HFFc6 (cell line): ENCODE data around the gene PHETA1. TPM values are rescaled to one million over a fixed set of nuclear protein-coding genes. Genes with fewer than 3 reads are reported as not detected.

Experiments
- DNase-seq: peaks from one replicate; pipeline ENCODE4 v3.0.0-alpha.2; 2018
- H3K27ac Mint-ChIP-seq: 2 replicates; pipeline ENCODE4 v1.8.0; 2020; ENCODE audit warnings: mild to moderate bottlenecking, mixed read lengths
- H3K27me3 Mint-ChIP-seq: 2 replicates; pipeline ENCODE4 v1.8.0; 2021; ENCODE audit warnings: mild to moderate bottlenecking, moderate library complexity, mixed read lengths; ENCODE audit not compliant: insufficient read depth
- H3K36me3 Mint-ChIP-seq: 2 replicates; pipeline ENCODE4 v1.8.0; 2021; ENCODE audit warnings: low read depth, mixed read lengths
- H3K4me1 Mint-ChIP-seq: 2 replicates; pipeline ENCODE4 v1.8.0; 2020; ENCODE audit warnings: low read depth, mixed read lengths
- H3K4me3 Mint-ChIP-seq: 2 replicates; pipeline ENCODE4 v1.8.0; 2020; ENCODE audit warnings: mild to moderate bottlenecking, moderate library complexity, mixed read lengths
- H3K9me3 Mint-ChIP-seq: 2 replicates; pipeline ENCODE4 v1.8.0; 2020; ENCODE audit warnings: mild to moderate bottlenecking, mixed read lengths
- total RNA-seq, 6 experiments: library from RNA; stranded (reverse); fragmentation: NEBNext Ultra II Directional; extraction: Animal tissue kit (Norgen Biotek cat#: 25700); gene quantifications; 2 replicates in 1 of 6; 3 replicates in 5 of 6; pipeline ENCODE4 v1.2.3, GENCODE V29; 2021
- TF ChIP-seq, protein P1 (sequence below): fragments of 200-600 bp; sonication (generic); IDR thresholded peaks from 2 replicates; pipeline ENCODE4 v1.5.0; 2021; ENCODE audit warnings: antibody characterized with exemption, mild to moderate bottlenecking

The PHETA1 gene
- total RNA-seq, 6 experiments from 2014 or later: 11.5 to 15.0 (median 14.0) TPM

DNA sequence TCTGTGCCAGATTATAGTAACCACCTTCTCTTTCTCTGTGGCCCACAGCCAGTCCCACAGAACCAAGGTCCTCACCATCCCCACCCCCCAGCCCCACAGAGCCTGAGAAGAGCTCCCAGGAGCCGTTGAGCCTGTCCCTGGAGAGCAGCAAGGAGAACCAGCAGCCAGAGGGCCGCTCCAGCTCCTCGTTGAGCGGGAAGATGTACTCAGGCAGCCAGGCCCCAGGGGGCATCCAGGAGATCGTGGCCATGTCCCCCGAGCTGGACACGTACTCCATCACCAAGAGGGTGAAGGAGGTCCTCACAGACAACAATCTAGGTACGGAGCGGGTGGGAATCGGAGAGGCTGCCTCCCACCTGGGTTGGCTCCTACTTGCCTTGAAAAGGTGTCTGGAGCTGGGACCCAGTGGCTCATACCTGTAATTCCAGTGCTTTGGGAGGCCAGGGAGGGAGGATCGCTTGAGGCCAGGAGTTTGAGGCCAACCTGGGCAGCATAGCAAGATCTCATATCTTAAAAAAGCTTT is 34.4 kb downstream of the PHETA1 start:
- no peak overlapping the region for H3K27ac Mint-ChIP-seq
- H3K36me3 Mint-ChIP-seq: no peaks in the 10 kb centered on the region
- H3K4me1 Mint-ChIP-seq: no peaks in the 10 kb centered on the region
- H3K9me3 Mint-ChIP-seq: no peaks in the 10 kb centered on the region
- no peak for DNase-seq
- H3K27me3 Mint-ChIP-seq: peaks cover 18% of the 10 kb centered on the region
- TF ChIP-seq, protein P1, sequence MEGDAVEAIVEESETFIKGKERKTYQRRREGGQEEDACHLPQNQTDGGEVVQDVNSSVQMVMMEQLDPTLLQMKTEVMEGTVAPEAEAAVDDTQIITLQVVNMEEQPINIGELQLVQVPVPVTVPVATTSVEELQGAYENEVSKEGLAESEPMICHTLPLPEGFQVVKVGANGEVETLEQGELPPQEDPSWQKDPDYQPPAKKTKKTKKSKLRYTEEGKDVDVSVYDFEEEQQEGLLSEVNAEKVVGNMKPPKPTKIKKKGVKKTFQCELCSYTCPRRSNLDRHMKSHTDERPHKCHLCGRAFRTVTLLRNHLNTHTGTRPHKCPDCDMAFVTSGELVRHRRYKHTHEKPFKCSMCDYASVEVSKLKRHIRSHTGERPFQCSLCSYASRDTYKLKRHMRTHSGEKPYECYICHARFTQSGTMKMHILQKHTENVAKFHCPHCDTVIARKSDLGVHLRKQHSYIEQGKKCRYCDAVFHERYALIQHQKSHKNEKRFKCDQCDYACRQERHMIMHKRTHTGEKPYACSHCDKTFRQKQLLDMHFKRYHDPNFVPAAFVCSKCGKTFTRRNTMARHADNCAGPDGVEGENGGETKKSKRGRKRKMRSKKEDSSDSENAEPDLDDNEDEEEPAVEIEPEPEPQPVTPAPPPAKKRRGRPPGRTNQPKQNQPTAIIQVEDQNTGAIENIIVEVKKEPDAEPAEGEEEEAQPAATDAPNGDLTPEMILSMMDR: no peak
- no peak overlapping the region for H3K4me3 Mint-ChIP-seq

DNA sequence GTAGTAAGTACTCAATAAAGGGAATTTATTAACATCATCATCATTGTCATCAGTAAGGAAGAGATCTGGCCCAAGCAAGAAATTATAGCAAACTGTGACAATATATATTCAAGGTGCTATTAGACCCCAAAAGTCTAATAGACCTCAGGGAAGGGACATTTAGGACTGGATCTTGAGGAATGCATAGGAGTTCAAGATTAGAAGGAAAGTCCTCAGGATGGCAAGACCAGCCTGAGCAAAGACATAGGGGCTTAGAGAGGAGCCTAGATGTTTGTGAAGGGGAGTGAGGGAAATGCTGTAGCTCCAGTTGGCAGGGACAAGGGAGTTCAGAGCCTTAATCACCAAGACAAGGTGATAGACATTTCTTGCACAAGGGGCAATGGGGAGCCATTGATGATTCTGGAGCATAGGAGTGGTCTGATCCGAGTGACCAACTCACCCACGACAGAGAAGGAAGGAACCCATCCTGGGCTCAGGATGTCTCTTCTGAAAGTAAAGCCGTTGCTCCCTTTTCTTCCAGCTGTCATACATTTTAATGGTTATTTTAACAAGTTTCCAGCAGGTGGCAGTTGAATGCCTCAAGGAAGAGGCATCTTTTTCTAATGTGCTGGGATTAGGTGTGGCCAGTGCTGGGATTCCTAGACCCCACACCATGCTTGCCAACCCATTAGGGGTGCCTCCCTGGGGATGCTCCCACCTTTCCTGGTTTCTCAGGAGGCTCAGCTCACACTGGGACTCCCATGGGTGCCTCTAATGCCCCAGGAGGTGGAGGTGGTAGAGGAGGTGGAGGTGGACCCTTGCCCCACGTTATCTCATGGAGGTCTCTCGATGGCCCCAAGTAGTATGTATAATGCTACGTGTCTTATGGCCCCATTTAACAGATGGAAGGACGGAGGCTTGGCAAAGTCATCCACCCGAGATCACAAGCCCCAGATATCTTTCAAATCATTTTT is 37.8 kb downstream of the PHETA1 start:
- Mint-ChIP-seq H3K4me1 (no peaks in the 10 kb centered on the region), H3K9me3 (peaks cover 4% of the 10 kb centered on the region; the same call in 1 of the 2 replicates), H3K4me3 (no peak overlapping the region)

DNA sequence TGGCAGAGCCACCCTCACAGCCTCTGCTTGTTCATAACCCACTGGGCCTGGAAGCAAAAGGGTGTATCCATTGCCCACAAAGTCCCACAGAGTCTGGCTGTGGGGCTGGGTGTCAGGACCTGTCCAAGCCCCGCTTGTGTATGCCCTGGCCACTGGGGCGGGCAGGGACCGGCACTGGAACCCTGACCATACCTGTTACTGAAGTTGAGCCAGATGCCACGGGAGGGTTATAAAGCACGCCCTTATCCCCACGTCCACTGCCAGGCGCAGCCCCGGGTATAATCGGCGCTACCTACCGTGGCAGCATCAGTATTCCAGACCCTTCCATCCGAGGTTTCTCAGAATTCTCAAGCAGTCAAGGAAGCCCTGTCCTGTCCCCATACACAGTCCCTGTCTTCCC is 40.8 kb downstream of the PHETA1 start:
- H3K27me3 Mint-ChIP-seq: peaks cover 14% of the 10 kb centered on the region
- TF ChIP-seq, protein P1: no peak
- no peak overlapping the region for H3K4me3 Mint-ChIP-seq
- H3K27ac Mint-ChIP-seq: no peak overlapping the region
- H3K4me1 Mint-ChIP-seq: no peaks in the 10 kb centered on the region
- no peaks in the 10 kb centered on the region for H3K36me3 Mint-ChIP-seq
- H3K9me3 Mint-ChIP-seq: peaks cover 4% of the 10 kb centered on the region; the same call in 1 of the 2 replicates
- no peak for DNase-seq

More for the DNA sequence above, 37.8 kb downstream of the PHETA1 start:
- no peak overlapping the region for H3K27ac Mint-ChIP-seq
- no peaks in the 10 kb centered on the region for H3K36me3 Mint-ChIP-seq
- peaks cover 12% of the 10 kb centered on the region for H3K27me3 Mint-ChIP-seq
- peak; percentile 59 for DNase-seq
- TF ChIP-seq, protein P1: peak; percentile 77

DNA sequence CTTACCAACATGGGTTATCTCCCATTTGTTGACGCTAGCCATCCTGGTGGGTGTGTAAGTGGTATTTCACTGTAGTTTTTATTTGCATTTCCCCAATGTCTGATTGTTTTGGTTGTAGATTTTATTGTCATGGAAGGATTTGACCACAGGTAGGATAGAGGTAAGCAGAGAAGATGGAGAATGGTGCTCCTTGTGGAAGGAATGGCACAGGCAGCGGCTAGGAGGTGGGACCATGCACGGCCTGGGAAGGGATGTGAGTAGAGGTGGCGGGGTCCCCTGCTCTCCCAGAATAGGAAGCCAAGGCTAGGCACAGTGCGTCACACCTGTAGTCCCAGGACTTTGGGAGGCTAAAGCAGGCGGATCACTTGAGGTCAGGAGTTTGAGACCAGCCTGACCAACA is 41.4 kb downstream of the PHETA1 start:
- Mint-ChIP-seq H3K4me3 (no peak overlapping the region), H3K27ac (no peak overlapping the region), H3K36me3 (no peaks in the 10 kb centered on the region), H3K4me1 (no peaks in the 10 kb centered on the region), H3K27me3 (peaks cover 16% of the 10 kb centered on the region), H3K9me3 (peaks cover 4% of the 10 kb centered on the region; the same call in 1 of the 2 replicates)
- TF ChIP-seq, protein P1: peak; percentile 21; the same call in 1 of the 2 replicates
- no peak for DNase-seq

DNA sequence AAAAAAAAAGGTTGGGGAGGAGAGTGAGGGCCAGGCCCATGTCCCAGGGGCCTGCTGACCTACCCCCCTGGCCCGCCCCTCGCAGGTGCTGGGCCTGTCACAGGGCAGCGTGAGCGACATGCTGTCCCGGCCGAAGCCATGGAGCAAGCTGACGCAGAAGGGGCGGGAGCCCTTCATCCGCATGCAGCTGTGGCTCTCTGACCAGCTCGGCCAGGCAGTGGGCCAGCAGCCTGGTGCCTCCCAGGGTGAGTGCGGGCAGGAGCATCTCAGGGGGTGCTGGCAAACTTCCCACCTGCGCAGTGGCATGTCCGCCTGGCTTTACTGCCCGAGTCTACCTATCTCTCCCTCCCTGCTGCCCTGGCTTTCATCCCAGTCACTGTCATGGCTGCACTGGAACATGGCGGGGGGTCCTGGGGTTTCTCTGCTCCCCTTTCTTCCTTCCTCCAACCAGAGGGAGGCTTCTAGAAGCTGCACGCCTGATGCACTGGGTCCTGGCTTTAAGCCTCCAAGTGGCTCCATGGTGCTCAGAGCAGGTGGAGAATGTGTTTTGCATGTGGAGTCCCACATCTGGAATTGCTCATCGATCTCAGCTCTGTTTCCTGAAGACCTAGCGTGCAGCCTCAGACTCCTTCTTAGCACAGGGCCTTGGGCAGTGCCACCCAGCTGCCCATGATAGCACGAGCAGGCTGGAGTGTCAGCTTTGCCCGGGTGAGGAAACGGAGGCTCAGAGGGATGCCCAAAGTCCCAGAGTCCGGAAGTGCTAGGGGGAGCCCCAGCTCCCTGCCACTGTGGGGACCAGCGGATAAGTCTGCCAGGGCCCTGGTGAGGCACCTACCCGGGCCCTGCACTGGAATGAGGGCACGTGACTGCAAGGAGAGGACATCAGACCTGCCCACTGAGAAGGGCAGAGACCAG is 46.3 kb downstream of the PHETA1 start:
- no peak for DNase-seq
- Mint-ChIP-seq H3K9me3 (peaks cover 4% of the 10 kb centered on the region; the same call in 1 of the 2 replicates), H3K4me1 (no peaks in the 10 kb centered on the region), H3K27ac (no peak overlapping the region), H3K36me3 (no peaks in the 10 kb centered on the region), H3K4me3 (no peak overlapping the region), H3K27me3 (peaks cover 10% of the 10 kb centered on the region)
- TF ChIP-seq, protein P1: no peak
